Mucosa of descending colon (tissue), 3 donors: ENCODE measurements around the gene PSME1. TPM values are rescaled to one million over a fixed set of nuclear protein-coding genes. Genes with fewer than 3 reads are reported as not detected.

Experiments
- ATAC-seq: fragments of 200-7000 bp; cut with Tn5 transposase; one replicate; pipeline ENCODE4 v1.9.1; 2020; ENCODE audit warnings: mild to moderate bottlenecking, moderate library complexity
- DNase-seq, 3 donors: peaks; one replicate each; pipeline ENCODE4 v3.0.0-alpha.2; 2020
- H3K36me3 ChIP-seq: fragments of 200-600 bp; one replicate; pipeline ENCODE4 v1.8.0; 2021; ENCODE audit warnings: low read depth, mild to moderate bottlenecking
- H3K4me1 ChIP-seq: fragments of 200-600 bp; one replicate; pipeline ENCODE4 v1.8.0; 2021; ENCODE audit warnings: low read depth, mild to moderate bottlenecking
- H3K4me3 ChIP-seq: fragments of 200-600 bp; one replicate; pipeline ENCODE4 v1.8.0; 2021; ENCODE audit warnings: mild to moderate bottlenecking
- H3K9me3 ChIP-seq: fragments of 200-600 bp; one replicate; pipeline ENCODE4 v1.8.0; 2021; ENCODE audit warnings: mild to moderate bottlenecking
- CTCF ChIP-seq: fragments of 200-600 bp; IDR thresholded peaks from one replicate; pipeline ENCODE4 v1.8.0; 2022; ENCODE audit warnings: antibody characterized with exemption, mild to moderate bottlenecking
- intact Hi-C, 2 donors: fragments of 100-400 bp; cut with DNase I in 1 of 2; cut with micrococcal nuclease in 1 of 2; formaldehyde crosslinking; loops; one replicate each; pipeline versions ENCODE4 v1.11.0 to v1.11.1; 2022; cut with DNase I, micrococcal nuclease
- total RNA-seq, 3 donors: library from RNA; stranded (reverse); fragmentation: NEBNext Ultra II Directional in 2 of 3; extraction: Animal tissue kit (Norgen Biotek cat#: 25700) in 2 of 3; gene quantifications; one replicate each; pipeline versions ENCODE4 v1.2.1 to v1.2.4, GENCODE V29; 2021 to 2023
- donor health status: DM: no; HTN: no; CAD: no; lungs with moderate emphysema.
- donor health status: DM: no; HTN: no; CAD: no.
- donor health status: DM: no; HTN: yes; CAD: no.

Gene PSME1
- total RNA-seq, 3 donors from 2014 or later = 188 to 279 (median 203) TPM

- H3K4me1 ChIP-seq = peaks cover 16% of the 10 kb centered on the region
- ATAC-seq (no peak), DNase-seq (no peak)
- intact Hi-C loops = no loop called here
- H3K4me3 ChIP-seq = no peak overlapping the region
- H3K36me3 ChIP-seq = peaks cover 3% of the 10 kb centered on the region
- H3K9me3 ChIP-seq = no peaks in the 10 kb centered on the region
- no peak for TF ChIP-seq CTCF
These were observed 14.6 kb downstream of the PSME1 start for GRCh38 chr14:24150567-24150966.

GRCh38 chr14:24150993-24151392 is 15.0 kb downstream of the PSME1 start:
- Histone ChIP-seq H3K4me3 (no peak overlapping the region), H3K36me3 (peaks cover 3% of the 10 kb centered on the region), H3K9me3 (no peaks in the 10 kb centered on the region), H3K4me1 (peaks cover 12% of the 10 kb centered on the region)
- TF ChIP-seq CTCF = no peak
- ATAC-seq (no peak), DNase-seq (no peak)
- intact Hi-C loops = no loop called here

- Histone ChIP-seq H3K9me3 (no peaks in the 10 kb centered on the region), H3K36me3 (peaks cover 3% of the 10 kb centered on the region), H3K4me3 (no peak overlapping the region), H3K4me1 (peaks cover 10% of the 10 kb centered on the region)
- intact Hi-C loops = no loop called here
- DNase-seq (no peak), ATAC-seq (no peak)
- TF ChIP-seq CTCF = no peak
These were observed 15.5 kb downstream of the PSME1 start for GRCh38 chr14:24151404-24152080.

GRCh38 chr14:24155100-24155499 is 19.1 kb downstream of the PSME1 start:
- DNase-seq = no peak
- no peaks in the 10 kb centered on the region for H3K4me1 ChIP-seq
- no peak overlapping the region for H3K4me3 ChIP-seq
- no peak for ATAC-seq
- intact Hi-C loops = no loop called here
- H3K36me3 ChIP-seq = peaks cover 3% of the 10 kb centered on the region
- no peak for TF ChIP-seq CTCF
- H3K9me3 ChIP-seq = no peaks in the 10 kb centered on the region

GRCh38 chr14:24156840-24157239 is 20.8 kb downstream of the PSME1 start:
- no peaks in the 10 kb centered on the region for H3K9me3 ChIP-seq

More at GRCh38 chr14:24156840-24157239, 20.8 kb downstream of the PSME1 start:
- no peak for ATAC-seq
- DNase-seq = no peak
- Histone ChIP-seq H3K36me3 (peaks cover 3% of the 10 kb centered on the region), H3K4me1 (peaks cover 10% of the 10 kb centered on the region), H3K4me3 (no peak overlapping the region)
- no peak for TF ChIP-seq CTCF
- intact Hi-C loops = no loop called here
